D721Med (cell line): Measurements from ENCODE around the gene LAMTOR4.
"Not testable (repeated sequence)": the region's sequence is repeated elsewhere in the genome, so short reads cannot be mapped to it uniquely, and the experiment has no call there.

ENCODE experiments used
- DNase-seq: peaks from one replicate; pipeline ENCODE4 v3.0.0; 2011; ENCODE audit warnings: low spot score; ENCODE audit not compliant: insufficient read length
- FAIRE-seq: peaks from 2 replicates; lab custom pipeline; 2011; peaks lifted over from hg19 to GRCh38; lab: Jason Lieb, UNC
- CTCF ChIP-seq: IDR thresholded peaks from 2 replicates; pipeline ENCODE4 v1.5.1; 2012; ENCODE audit warnings: mild to moderate bottlenecking, control low read depth; ENCODE audit not compliant: insufficient read depth; ENCODE audit errors: missing control alignments

The LAMTOR4 gene

GRCh38 chr7:100122568-100122967 is 26.1 kb upstream of the LAMTOR4 start:
- FAIRE-seq (no peak), DNase-seq (no peak)
- no peak for TF ChIP-seq CTCF

GRCh38 chr7:100124301-100125230 is 24.2 kb upstream of the LAMTOR4 start:
- no peak for DNase-seq
- no peak for FAIRE-seq
- no peak for TF ChIP-seq CTCF

- FAIRE-seq: no peak
- no peak for TF ChIP-seq CTCF
- DNase-seq: no peak
These were observed 22.3 kb upstream of the LAMTOR4 start for GRCh38 chr7:100126239-100126930.

- no peak for TF ChIP-seq CTCF
- DNase-seq: peak; percentile 89
- FAIRE-seq: no peak
These were observed 21.5 kb upstream of the LAMTOR4 start, which contains the start of gene MBLAC1 for GRCh38 chr7:100126931-100127865. Gene MBLAC1, plus strand, starts transcription at chr7:100126967. Its CDS starts 429 bp downstream, at chr7:100127396.

- no peak for DNase-seq
- no peak for TF ChIP-seq CTCF
- FAIRE-seq: no peak
These were observed 20.7 kb upstream of the LAMTOR4 start for GRCh38 chr7:100127866-100128636.

- TF ChIP-seq CTCF: no peak
- no peak for FAIRE-seq
- DNase-seq: no peak
These were observed 20.1 kb upstream of the LAMTOR4 start for GRCh38 chr7:100128637-100128963.

GRCh38 chr7:100130220-100130607 is 18.5 kb upstream of the LAMTOR4 start:
- FAIRE-seq, DNase-seq: not testable (repeated sequence)
